A549 (cell line): ENCODE results near the gene TNS3.

ENCODE experiments used
- MYC ChIP-seq: IDR thresholded peaks from 2 replicates; pipeline ENCODE4 v1.6.1; 2012; ENCODE audit warnings: mild to moderate bottlenecking, inconsistent platforms, low read length, improper control_type of control experiment, borderline replicate concordance
- PHF8 ChIP-seq: fragments of 200-600 bp; sonication (generic); IDR thresholded peaks from 2 replicates; pipeline ENCODE4 v1.6.1; 2016; ENCODE audit warnings: low read depth, mild to moderate bottlenecking, antibody characterized with exemption, moderate library complexity, borderline replicate concordance
- RCOR1 ChIP-seq: fragments of 150-350 bp; IDR thresholded peaks from 2 replicates; pipeline ENCODE4 v1.6.1; 2014; ENCODE audit warnings: antibody characterized with exemption, low read length, low read depth
- SREBF2 ChIP-seq: fragments of 450-650 bp; IDR thresholded peaks from 2 replicates; pipeline ENCODE4 v1.6.1; 2014; ENCODE audit warnings: mild to moderate bottlenecking, moderate library complexity

DNA sequence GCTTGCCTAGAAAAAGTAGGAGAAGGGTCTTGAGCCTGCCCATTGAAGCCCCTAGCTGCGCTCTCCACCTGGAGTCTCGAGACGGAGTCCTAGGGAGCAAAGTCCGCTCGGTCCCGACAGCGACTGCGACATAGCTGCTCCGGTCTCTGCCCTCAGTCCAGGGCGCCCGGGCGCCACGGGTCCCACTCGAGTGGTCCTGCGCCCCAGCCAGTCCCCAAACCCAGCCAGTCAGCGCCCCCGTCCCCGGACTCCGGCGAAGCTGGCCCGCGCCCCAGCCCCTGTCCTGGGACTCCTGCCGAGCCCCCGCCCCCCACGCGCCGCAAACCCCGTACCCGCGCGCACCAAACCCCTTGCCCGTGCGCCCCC lies 490 bp downstream of the TNS3 start:
- no peak for TF ChIP-seq RCOR1
- TF ChIP-seq SREBF2: no peak
- no peak for TF ChIP-seq MYC
- TF ChIP-seq PHF8: no peak
